ENCODE measurements around the gene VIL1.

VIL1 gene
- long read RNA-seq, result 0 reads

DNA sequence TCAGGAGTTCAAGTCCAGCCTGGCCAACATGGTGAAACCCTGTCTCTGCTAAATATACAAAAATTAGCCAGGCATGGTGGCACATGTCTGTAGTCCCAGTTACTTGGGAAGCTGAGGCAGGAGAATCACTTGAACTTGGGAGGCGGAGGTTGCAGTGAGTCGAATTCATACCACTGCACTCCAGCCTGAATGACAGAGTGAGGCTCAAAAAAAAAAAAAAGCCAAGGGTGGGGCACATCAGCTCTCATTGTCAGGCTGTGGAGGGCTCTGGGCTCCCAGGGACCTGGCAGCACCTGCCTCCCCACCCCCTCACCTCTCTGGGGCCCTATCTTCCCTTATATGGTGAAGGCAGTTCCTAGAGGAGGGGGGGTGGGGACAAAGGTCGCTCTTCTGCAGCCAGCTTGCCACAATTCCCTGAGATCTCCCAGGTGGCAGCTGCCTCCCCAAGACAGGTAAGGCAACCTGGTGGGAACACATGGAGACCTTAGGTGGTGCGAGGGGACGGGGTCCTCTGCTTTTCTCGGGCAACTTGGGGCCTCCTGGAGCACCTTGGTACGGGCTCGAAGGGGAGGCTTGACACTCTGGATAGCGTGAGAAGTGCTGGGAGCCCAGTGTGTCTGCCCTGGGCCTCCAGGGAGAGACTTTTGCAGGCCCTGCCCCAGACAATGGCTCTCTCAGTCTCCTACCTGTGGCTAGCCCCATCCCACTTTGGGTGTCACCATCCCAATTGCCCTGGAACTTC lies at the start of gene VIL1:
VIL1 (plus strand) TSS at position 407 of the 742 bp plus-strand sequence. CDS start 4,656 bp downstream, outside the sequence.
- no peaks in the 10 kb centered on the region for H3K27me3 ChIP-seq (ENCODE audit: insufficient read depth, poor library complexity, severe bottlenecking)
- TF ChIP-seq, protein P1, sequence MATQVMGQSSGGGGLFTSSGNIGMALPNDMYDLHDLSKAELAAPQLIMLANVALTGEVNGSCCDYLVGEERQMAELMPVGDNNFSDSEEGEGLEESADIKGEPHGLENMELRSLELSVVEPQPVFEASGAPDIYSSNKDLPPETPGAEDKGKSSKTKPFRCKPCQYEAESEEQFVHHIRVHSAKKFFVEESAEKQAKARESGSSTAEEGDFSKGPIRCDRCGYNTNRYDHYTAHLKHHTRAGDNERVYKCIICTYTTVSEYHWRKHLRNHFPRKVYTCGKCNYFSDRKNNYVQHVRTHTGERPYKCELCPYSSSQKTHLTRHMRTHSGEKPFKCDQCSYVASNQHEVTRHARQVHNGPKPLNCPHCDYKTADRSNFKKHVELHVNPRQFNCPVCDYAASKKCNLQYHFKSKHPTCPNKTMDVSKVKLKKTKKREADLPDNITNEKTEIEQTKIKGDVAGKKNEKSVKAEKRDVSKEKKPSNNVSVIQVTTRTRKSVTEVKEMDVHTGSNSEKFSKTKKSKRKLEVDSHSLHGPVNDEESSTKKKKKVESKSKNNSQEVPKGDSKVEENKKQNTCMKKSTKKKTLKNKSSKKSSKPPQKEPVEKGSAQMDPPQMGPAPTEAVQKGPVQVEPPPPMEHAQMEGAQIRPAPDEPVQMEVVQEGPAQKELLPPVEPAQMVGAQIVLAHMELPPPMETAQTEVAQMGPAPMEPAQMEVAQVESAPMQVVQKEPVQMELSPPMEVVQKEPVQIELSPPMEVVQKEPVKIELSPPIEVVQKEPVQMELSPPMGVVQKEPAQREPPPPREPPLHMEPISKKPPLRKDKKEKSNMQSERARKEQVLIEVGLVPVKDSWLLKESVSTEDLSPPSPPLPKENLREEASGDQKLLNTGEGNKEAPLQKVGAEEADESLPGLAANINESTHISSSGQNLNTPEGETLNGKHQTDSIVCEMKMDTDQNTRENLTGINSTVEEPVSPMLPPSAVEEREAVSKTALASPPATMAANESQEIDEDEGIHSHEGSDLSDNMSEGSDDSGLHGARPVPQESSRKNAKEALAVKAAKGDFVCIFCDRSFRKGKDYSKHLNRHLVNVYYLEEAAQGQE (IDR thresholded peaks at IDR 0.05; ENCODE audit: insufficient replicate concordance, low read depth), result no peak
- TF ChIP-seq, protein P2, sequence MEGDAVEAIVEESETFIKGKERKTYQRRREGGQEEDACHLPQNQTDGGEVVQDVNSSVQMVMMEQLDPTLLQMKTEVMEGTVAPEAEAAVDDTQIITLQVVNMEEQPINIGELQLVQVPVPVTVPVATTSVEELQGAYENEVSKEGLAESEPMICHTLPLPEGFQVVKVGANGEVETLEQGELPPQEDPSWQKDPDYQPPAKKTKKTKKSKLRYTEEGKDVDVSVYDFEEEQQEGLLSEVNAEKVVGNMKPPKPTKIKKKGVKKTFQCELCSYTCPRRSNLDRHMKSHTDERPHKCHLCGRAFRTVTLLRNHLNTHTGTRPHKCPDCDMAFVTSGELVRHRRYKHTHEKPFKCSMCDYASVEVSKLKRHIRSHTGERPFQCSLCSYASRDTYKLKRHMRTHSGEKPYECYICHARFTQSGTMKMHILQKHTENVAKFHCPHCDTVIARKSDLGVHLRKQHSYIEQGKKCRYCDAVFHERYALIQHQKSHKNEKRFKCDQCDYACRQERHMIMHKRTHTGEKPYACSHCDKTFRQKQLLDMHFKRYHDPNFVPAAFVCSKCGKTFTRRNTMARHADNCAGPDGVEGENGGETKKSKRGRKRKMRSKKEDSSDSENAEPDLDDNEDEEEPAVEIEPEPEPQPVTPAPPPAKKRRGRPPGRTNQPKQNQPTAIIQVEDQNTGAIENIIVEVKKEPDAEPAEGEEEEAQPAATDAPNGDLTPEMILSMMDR (IDR thresholded peaks at IDR 0.05; ENCODE audit: insufficient read depth, low read length), result no peak
- no peak for TF ChIP-seq POLR2AphosphoS5 (IDR thresholded peaks at IDR 0.05; ENCODE audit: low read depth)
- no peak for TF ChIP-seq GABPA (IDR thresholded peaks at IDR 0.05; ENCODE audit: low read depth)
- no peak for TF ChIP-seq SPI1 (IDR thresholded peaks at IDR 0.05; ENCODE audit: borderline replicate concordance, low read depth)
- H3K27ac ChIP-seq (replicated peaks), result no peak within 1 kb of the TSS
- H3K4me3 ChIP-seq (replicated peaks; ENCODE audit: insufficient read depth, low read length), result no peak within 1 kb of the TSS
- no peak for DNase-seq (ENCODE audit: low read depth in 1 of 2, low spot score in 1 of 2)

DNA sequence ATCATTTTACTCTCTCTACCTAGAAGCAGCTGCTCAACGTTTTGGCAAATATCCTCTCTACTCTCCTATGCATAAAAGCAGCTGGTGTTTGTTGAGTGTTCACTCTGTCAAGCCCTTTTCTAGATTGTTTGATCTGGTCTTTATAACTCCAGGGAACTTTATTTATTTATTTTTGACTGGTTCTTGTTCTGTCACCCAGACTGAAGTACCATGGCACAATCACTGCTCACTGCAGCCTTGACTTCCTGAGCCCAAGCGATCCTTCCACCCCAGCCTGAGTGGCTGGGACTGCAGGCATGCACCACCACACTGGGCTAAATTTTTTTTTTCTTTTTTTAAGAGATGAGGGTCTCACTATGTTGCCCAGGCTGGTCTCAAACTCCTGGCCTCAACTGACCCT lies 49.6 kb upstream of the VIL1 start:
- DNase-seq (ENCODE audit: low read depth in 1 of 2, low spot score in 1 of 2), result no peak
- H3K27me3 ChIP-seq (ENCODE audit: insufficient read depth, poor library complexity, severe bottlenecking), result no peaks in the 10 kb centered on the region
- TF ChIP-seq GABPA (IDR thresholded peaks at IDR 0.05; ENCODE audit: low read depth) (no peak), SPI1 (IDR thresholded peaks at IDR 0.05; ENCODE audit: borderline replicate concordance, low read depth) (no peak), POLR2AphosphoS5 (IDR thresholded peaks at IDR 0.05; ENCODE audit: low read depth) (no peak)
- TF ChIP-seq, protein P2 (IDR thresholded peaks at IDR 0.05; ENCODE audit: insufficient read depth, low read length), result no peak
- TF ChIP-seq, protein P1 (IDR thresholded peaks at IDR 0.05; ENCODE audit: insufficient replicate concordance, low read depth), result no peak
- no peak overlapping the region for H3K4me3 ChIP-seq (replicated peaks; ENCODE audit: insufficient read depth, low read length)
- peak overlapping the region; percentile 76 for H3K27ac ChIP-seq (replicated peaks)

DNA sequence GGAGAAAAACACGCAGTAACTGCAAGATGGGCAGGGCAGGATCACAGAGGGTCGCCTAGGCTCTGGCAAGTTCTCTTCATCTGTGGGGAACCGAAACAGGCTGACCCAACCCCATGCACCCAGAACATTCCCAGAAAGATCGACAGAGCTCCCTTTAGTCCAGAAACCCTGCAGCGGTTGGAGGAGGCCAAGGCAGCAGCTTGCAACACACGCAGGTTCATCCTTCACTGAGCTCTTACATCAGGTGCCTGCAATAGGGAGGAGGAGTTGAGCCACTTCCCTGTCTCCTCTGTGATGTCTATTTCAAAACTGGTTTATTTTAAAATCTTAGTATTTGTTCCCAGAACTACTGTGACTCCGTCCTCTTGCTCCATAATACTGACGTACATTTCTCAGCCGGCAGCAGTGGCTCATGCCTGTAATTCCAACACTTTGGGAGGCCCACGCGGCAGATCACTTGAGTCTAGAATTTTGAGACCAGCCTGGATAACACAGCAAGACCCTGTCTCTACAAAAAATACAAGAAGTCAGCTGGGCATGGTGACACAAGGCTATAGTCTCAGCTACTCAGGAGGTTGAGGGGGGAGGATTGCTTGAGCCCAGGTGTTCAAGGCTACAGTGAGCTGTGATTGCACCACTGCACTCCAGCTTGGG lies 48.4 kb upstream of the VIL1 start:
- peak; percentile 94 for DNase-seq (ENCODE audit: low read depth in 1 of 2, low spot score in 1 of 2)
- Histone ChIP-seq H3K27me3 (ENCODE audit: insufficient read depth, poor library complexity, severe bottlenecking) (no peaks in the 10 kb centered on the region), H3K4me3 (replicated peaks; ENCODE audit: insufficient read depth, low read length) (no peak overlapping the region), H3K27ac (replicated peaks) (peak overlapping the region; percentile 76)
- TF ChIP-seq, protein P2 (IDR thresholded peaks at IDR 0.05; ENCODE audit: insufficient read depth, low read length), result no peak
- TF ChIP-seq GABPA (IDR thresholded peaks at IDR 0.05; ENCODE audit: low read depth) (no peak), SPI1 (IDR thresholded peaks at IDR 0.05; ENCODE audit: borderline replicate concordance, low read depth) (peak; percentile 79; the same call in 1 of the 2 replicates), POLR2AphosphoS5 (IDR thresholded peaks at IDR 0.05; ENCODE audit: low read depth) (peak; percentile 61)
- TF ChIP-seq, protein P1 (IDR thresholded peaks at IDR 0.05; ENCODE audit: insufficient replicate concordance, low read depth), result no peak

Measured in HL-60 (cell line).